Hepatocyte (in vitro differentiated cells): ENCODE measurements around the gene GVQW3.

ENCODE experiments used
- EZH2 ChIP-seq: fragments of 200-600 bp; sonication (generic); IDR thresholded peaks from 2 replicates; pipeline ENCODE4 v1.6.1; 2016; ENCODE audit warnings: antibody characterized with exemption, mild to moderate bottlenecking, borderline replicate concordance
- TF ChIP-seq, protein P1 (sequence below): fragments of 200-600 bp; sonication (generic); IDR thresholded peaks from 2 replicates; pipeline ENCODE4 v1.5.1; 2016; ENCODE audit warnings: antibody characterized with exemption, mild to moderate bottlenecking; ENCODE audit not compliant: poor library complexity

- TF ChIP-seq, protein P1, sequence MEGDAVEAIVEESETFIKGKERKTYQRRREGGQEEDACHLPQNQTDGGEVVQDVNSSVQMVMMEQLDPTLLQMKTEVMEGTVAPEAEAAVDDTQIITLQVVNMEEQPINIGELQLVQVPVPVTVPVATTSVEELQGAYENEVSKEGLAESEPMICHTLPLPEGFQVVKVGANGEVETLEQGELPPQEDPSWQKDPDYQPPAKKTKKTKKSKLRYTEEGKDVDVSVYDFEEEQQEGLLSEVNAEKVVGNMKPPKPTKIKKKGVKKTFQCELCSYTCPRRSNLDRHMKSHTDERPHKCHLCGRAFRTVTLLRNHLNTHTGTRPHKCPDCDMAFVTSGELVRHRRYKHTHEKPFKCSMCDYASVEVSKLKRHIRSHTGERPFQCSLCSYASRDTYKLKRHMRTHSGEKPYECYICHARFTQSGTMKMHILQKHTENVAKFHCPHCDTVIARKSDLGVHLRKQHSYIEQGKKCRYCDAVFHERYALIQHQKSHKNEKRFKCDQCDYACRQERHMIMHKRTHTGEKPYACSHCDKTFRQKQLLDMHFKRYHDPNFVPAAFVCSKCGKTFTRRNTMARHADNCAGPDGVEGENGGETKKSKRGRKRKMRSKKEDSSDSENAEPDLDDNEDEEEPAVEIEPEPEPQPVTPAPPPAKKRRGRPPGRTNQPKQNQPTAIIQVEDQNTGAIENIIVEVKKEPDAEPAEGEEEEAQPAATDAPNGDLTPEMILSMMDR, result no peak
- no peak for TF ChIP-seq EZH2
Measured at GRCh38 chr11:76445121-76446084, 64.3 kb downstream of the GVQW3 start.
